Neural cell (in vitro differentiated cells): ENCODE results near the gene STRADA.

ENCODE experiments used
- EP300 ChIP-seq: fragments of 450-650 bp; conservative IDR thresholded peaks from 2 replicates; pipeline ENCODE4 v1.6.1; 2014; ENCODE audit warnings: antibody characterized with exemption, mild to moderate bottlenecking, moderate library complexity; ENCODE audit not compliant: poor library complexity, severe bottlenecking
- EZH2 ChIP-seq: fragments of 200-600, 300-800 bp; shearing (Covaris generic), sonication (generic); IDR thresholded peaks from 2 replicates; pipeline ENCODE4 v1.6.1; 2014; ENCODE audit warnings: antibody characterized with exemption, low read length, borderline replicate concordance, mild to moderate bottlenecking; ENCODE audit not compliant: insufficient read depth, poor library complexity, severe bottlenecking
- POLR2AphosphoS5 ChIP-seq: IDR thresholded peaks from 2 replicates; pipeline ENCODE4 v1.6.1; 2012
- REST ChIP-seq: IDR thresholded peaks from 2 replicates; pipeline ENCODE4 v1.6.1; 2012; ENCODE audit warnings: borderline replicate concordance
- TAF1 ChIP-seq: IDR thresholded peaks from 2 replicates; pipeline ENCODE4 v1.6.1; 2012; ENCODE audit warnings: low read depth
- TF ChIP-seq, protein P1 (sequence below): fragments of 450-650 bp; IDR thresholded peaks from 2 replicates; pipeline ENCODE4 v1.5.1; 2014; ENCODE audit warnings: antibody characterized with exemption, mild to moderate bottlenecking, moderate library complexity; ENCODE audit not compliant: poor library complexity, severe bottlenecking

DNA sequence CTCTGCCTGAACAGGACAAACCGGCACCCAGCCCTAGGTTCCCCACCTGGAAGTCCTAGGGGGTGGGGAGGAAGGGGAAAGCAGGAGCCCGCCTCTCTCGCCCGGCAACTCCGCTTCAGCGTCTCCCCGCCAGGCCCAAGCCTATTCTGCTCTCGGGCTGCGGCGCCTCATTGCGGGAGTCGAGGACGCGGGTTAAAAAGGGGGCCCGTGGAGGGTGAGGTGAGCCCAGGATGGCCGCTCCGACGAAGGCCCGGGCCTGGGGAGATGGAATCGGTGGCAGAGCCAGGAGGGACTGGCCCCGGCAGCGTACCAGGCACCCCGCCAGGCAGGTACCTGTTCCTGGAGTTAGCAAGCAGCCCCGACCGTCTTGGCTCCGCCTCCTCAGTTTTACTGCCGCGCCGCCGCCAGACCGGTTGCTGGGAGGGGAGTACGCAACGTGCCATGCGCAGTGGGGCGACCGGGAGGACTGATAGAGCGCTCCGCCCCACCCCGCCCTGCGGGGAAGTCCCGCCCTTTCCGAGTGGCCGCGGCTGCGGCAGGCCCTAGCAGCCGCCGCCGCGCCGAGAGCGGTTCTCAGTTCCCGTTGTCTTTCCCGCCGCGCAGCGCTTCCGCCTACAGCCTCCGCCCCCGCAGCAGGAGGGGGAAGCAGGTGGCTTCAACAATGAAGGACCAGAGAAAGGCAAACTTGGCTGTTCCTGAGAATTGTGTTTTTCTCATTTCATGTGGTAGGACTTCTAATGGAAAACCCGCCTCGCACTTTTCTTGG lies at the start of gene STRADA:
- TF ChIP-seq, protein P1, sequence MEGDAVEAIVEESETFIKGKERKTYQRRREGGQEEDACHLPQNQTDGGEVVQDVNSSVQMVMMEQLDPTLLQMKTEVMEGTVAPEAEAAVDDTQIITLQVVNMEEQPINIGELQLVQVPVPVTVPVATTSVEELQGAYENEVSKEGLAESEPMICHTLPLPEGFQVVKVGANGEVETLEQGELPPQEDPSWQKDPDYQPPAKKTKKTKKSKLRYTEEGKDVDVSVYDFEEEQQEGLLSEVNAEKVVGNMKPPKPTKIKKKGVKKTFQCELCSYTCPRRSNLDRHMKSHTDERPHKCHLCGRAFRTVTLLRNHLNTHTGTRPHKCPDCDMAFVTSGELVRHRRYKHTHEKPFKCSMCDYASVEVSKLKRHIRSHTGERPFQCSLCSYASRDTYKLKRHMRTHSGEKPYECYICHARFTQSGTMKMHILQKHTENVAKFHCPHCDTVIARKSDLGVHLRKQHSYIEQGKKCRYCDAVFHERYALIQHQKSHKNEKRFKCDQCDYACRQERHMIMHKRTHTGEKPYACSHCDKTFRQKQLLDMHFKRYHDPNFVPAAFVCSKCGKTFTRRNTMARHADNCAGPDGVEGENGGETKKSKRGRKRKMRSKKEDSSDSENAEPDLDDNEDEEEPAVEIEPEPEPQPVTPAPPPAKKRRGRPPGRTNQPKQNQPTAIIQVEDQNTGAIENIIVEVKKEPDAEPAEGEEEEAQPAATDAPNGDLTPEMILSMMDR: no peak
- no peak for TF ChIP-seq EZH2
- TF ChIP-seq POLR2AphosphoS5: peak; percentile 92
- TF ChIP-seq EP300: peak; percentile 33
- TF ChIP-seq REST: peak; percentile 50
- peak; percentile 81 for TF ChIP-seq TAF1
